CD4-positive, alpha-beta T cell treated with Interleukin-4 for 4 hours (primary cell): ENCODE data around the gene ZNF317.
A peak's percentile ranks its signal among the peaks of the same experiment; 100 is the strongest.
"Not testable (repeated sequence)": the region's sequence is repeated elsewhere in the genome, so short reads cannot be mapped to it uniquely, and the experiment has no call there.

Experiments
- DNase-seq: peaks from one replicate; pipeline ENCODE4 v3.0.0-alpha.2; 2020

The ZNF317 gene

GRCh38 chr19:9178901-9179300 is 38.7 kb downstream of the ZNF317 start, which contains the start of gene OR7D2:
TSS of gene OR7D2 (plus strand) at chr19:9178979. CDS start at chr19:9185782, 6,803 bp downstream.
- DNase-seq, result no peak

- no peak for DNase-seq
Measured at GRCh38 chr19:9183000-9183399, 42.8 kb downstream of the ZNF317 start.

- DNase-seq, result no peak
Measured at GRCh38 chr19:9187191-9187590, 47.0 kb downstream of the ZNF317 start.

- DNase-seq, result no peak
Measured at GRCh38 chr19:9189535-9189934, 49.3 kb downstream of the ZNF317 start.

- DNase-seq, result not testable (repeated sequence)
Measured at GRCh38 chr19:9198044-9198443, 57.8 kb downstream of the ZNF317 start.

- peak; percentile 60 for DNase-seq
Measured at GRCh38 chr19:9205501-9206113, 65.4 kb downstream of the ZNF317 start.
